Activated CD8-positive, alpha-beta memory T cell treated with anti-CD3 and anti-CD28 coated beads, Interleukin-2, amount 10 ng/mL, durations not matched to agents 7 days and 5 days (primary cell): ENCODE data around the gene RC3H2. TPM values are rescaled to one million over a fixed set of nuclear protein-coding genes. Genes with fewer than 3 reads are reported as not detected.

ENCODE experiments used
- ATAC-seq: fragments of 150-1000 bp; cut with Tn5 transposase; one replicate; pipeline ENCODE4 v1.10.0; 2021; ENCODE audit warnings: moderate library complexity
- CTCF ChIA-PET: fragments of 350-600 bp; sonication (Branson Sonifier 250); formaldehyde crosslinking; loops from one replicate; lab custom pipeline; 2021; ENCODE audit warnings: antibody characterized with exemption; lab: Charles Lee
- DNase-seq: peaks from one replicate; pipeline ENCODE4 v3.0.0-alpha.2; 2020
- H3K27ac Mint-ChIP-seq: one replicate; pipeline ENCODE4 v1.8.0; 2021; ENCODE audit warnings: mild to moderate bottlenecking, mixed read lengths
- H3K27me3 Mint-ChIP-seq: one replicate; pipeline ENCODE4 v1.8.0; 2021; ENCODE audit warnings: mixed read lengths
- H3K36me3 Mint-ChIP-seq: one replicate; pipeline ENCODE4 v1.8.0; 2021; ENCODE audit warnings: mild to moderate bottlenecking, mixed read lengths
- H3K4me1 Mint-ChIP-seq: one replicate; pipeline ENCODE4 v1.8.0; 2021; ENCODE audit warnings: mixed read lengths
- H3K4me3 Mint-ChIP-seq: one replicate; pipeline ENCODE4 v1.8.0; 2021; ENCODE audit warnings: mild to moderate bottlenecking, moderate library complexity, mixed read lengths
- H3K9me3 Mint-ChIP-seq: one replicate; pipeline ENCODE4 v1.8.0; 2022; ENCODE audit warnings: low read depth, mixed read lengths
- total RNA-seq, 2 experiments: library from RNA; stranded (reverse); gene quantifications; one replicate each; pipeline ENCODE4 v1.2.3, GENCODE V29; 2021

RC3H2 gene
- total RNA-seq, 2 experiments from 2014 or later, result 49.7 to 53.7 TPM

GRCh38 chr9:122807271-122807900 is 97.8 kb downstream of the RC3H2 start:
- CTCF ChIA-PET, result interaction anchor here (0.9 to 3.0 kb wide), 6 partner anchors 299 to 682 kb away, joined by 3 to 17 read pairs (median 7); no protein-coding TSS in a partner anchor
- DNase-seq, result peak; percentile 79
- peak; percentile 59 for ATAC-seq
- Mint-ChIP-seq H3K9me3 (peaks cover 11% of the 10 kb centered on the region), H3K27me3 (no peaks in the 10 kb centered on the region), H3K4me1 (peaks cover 29% of the 10 kb centered on the region), H3K4me3 (no peak overlapping the region), H3K36me3 (peaks cover 14% of the 10 kb centered on the region), H3K27ac (peak overlapping the region; percentile 79)

- Mint-ChIP-seq H3K27me3 (no peaks in the 10 kb centered on the region), H3K27ac (peak overlapping the region; percentile 2), H3K4me3 (no peak overlapping the region), H3K4me1 (peaks cover 29% of the 10 kb centered on the region), H3K36me3 (peaks cover 14% of the 10 kb centered on the region), H3K9me3 (peaks cover 11% of the 10 kb centered on the region)
- CTCF ChIA-PET, result interaction anchor here (0.9 to 3.0 kb wide), 3 partner anchors 308 to 682 kb away, joined by 3 to 17 read pairs (median 15); no protein-coding TSS in a partner anchor
- ATAC-seq (peak; percentile 21), DNase-seq (no peak)
Observed at GRCh38 chr9:122806661-122807060, 98.5 kb downstream of the RC3H2 start.

DNA sequence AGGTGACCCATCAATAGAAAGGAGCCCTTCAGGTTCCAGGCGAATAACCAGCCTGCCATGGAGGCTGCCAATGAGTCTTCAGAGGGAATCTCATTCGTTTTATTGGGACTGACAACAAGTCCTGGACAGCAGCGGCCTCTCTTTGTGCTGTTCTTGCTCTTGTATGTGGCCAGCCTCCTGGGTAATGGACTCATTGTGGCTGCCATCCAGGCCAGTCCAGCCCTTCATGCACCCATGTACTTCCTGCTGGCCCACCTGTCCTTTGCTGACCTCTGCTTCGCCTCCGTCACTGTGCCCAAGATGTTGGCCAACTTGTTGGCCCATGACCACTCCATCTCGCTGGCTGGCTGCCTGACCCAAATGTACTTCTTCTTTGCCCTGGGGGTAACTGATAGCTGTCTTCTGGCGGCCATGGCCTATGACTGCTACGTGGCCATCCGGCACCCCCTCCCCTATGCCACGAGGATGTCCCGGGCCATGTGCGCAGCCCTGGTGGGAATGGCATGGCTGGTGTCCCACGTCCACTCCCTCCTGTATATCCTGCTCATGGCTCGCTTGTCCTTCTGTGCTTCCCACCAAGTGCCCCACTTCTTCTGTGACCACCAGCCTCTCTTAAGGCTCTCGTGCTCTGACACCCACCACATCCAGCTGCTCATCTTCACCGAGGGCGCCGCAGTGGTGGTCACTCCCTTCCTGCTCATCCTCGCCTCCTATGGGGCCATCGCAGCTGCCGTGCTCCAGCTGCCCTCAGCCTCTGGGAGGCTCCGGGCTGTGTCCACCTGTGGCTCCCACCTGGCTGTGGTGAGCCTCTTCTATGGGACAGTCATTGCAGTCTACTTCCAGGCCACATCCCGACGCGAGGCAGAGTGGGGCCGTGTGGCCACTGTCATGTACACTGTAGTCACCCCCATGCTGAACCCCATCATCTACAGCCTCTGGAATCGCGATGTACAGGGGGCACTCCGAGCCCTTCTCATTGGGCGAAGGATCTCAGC is 104.8 kb downstream of the RC3H2 start, which contains the start of gene OR1K1:
OR1K1 (plus strand) TSS at position 58 of the 995 bp plus-strand sequence; CDS start at position 58, 0 bp downstream.
- CTCF ChIA-PET, result no interaction called here
- ATAC-seq (no peak), DNase-seq (no peak)
- H3K4me3 Mint-ChIP-seq, result no peak within 1 kb of the TSS
- H3K4me1 Mint-ChIP-seq, result no peaks in the 10 kb centered on the region
- peaks cover under 1% of the 10 kb centered on the region for H3K9me3 Mint-ChIP-seq
- H3K27me3 Mint-ChIP-seq, result no peaks in the 10 kb centered on the region
- no peak within 1 kb of the TSS for H3K27ac Mint-ChIP-seq
- H3K36me3 Mint-ChIP-seq, result peaks cover under 1% of the 10 kb centered on the region

GRCh38 chr9:122797316-122798063 is 107.7 kb downstream of the RC3H2 start:
- no peak overlapping the region for H3K27ac Mint-ChIP-seq
- no peaks in the 10 kb centered on the region for H3K36me3 Mint-ChIP-seq
- ATAC-seq (no peak), DNase-seq (no peak)
- H3K27me3 Mint-ChIP-seq, result no peaks in the 10 kb centered on the region
- no peaks in the 10 kb centered on the region for H3K9me3 Mint-ChIP-seq
- H3K4me3 Mint-ChIP-seq, result no peak overlapping the region
- CTCF ChIA-PET, result no interaction called here
- no peaks in the 10 kb centered on the region for H3K4me1 Mint-ChIP-seq

Other genes with a start within 250 kb of the RC3H2 start
- under 1 TPM in 1 of 2 experiments, not detected in 1; 0.41 TPM for gene OR1B1, start 247.7 kb downstream of the RC3H2 start, total RNA-seq
- gene OR1L1, start 243.6 kb downstream of the RC3H2 start, total RNA-seq, result not detected
- not detected for gene OR1L3, start 230.2 kb downstream of the RC3H2 start, total RNA-seq
- not detected for gene OR1L4, start 181.4 kb downstream of the RC3H2 start, total RNA-seq
- gene OR1L6, start 163.1 kb downstream of the RC3H2 start, total RNA-seq, result not detected
- not detected for gene OR5C1, start 116.4 kb downstream of the RC3H2 start, total RNA-seq
- gene OR1K1, start 105.2 kb downstream of the RC3H2 start, total RNA-seq, result not detected
- gene PDCL, start 76.8 kb downstream of the RC3H2 start, total RNA-seq, result 10 to 100 TPM; 22.0 to 29.0 TPM
- 10 to 100 TPM in 1 of 2 experiments, 1 to 10 TPM in 1; 9.4 to 11.7 TPM for gene ZBTB6, start 8.0 kb upstream of the RC3H2 start, total RNA-seq
- gene ZBTB26, start 26.2 kb upstream of the RC3H2 start, total RNA-seq, result 1 to 10 TPM; 7.7 to 9.0 TPM
- 10 to 100 TPM; 24.2 to 27.0 TPM for gene RABGAP1, start 35.7 kb upstream of the RC3H2 start, total RNA-seq
- gene GPR21, start 128.3 kb upstream of the RC3H2 start, total RNA-seq, result 1 to 10 TPM in 1 of 2 experiments, under 1 TPM in 1; 0.37 to 1.2 TPM